Measurements from ENCODE around the gene TSR3.

TSR3 gene

DNA sequence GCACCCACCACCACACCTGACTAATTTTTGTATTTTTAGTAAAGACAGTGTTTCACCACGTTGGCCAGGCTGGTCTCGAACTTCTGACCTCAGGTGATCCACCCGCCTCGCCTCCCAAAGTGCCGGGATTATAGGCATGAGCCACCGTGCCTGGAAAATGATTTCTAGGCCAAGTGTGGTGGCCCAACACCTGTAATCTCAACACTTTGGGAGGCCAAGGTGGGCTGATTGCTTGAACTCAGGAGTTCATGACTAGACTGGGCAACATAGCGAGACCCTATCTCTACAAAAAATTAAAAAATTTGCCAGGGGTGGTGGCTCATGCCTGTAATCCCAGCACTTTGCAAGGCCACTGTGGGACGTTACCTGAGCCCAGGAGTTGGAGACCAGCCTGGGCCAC, 29.3 kb downstream of the TSR3 start:
- TF ChIP-seq, protein P1, sequence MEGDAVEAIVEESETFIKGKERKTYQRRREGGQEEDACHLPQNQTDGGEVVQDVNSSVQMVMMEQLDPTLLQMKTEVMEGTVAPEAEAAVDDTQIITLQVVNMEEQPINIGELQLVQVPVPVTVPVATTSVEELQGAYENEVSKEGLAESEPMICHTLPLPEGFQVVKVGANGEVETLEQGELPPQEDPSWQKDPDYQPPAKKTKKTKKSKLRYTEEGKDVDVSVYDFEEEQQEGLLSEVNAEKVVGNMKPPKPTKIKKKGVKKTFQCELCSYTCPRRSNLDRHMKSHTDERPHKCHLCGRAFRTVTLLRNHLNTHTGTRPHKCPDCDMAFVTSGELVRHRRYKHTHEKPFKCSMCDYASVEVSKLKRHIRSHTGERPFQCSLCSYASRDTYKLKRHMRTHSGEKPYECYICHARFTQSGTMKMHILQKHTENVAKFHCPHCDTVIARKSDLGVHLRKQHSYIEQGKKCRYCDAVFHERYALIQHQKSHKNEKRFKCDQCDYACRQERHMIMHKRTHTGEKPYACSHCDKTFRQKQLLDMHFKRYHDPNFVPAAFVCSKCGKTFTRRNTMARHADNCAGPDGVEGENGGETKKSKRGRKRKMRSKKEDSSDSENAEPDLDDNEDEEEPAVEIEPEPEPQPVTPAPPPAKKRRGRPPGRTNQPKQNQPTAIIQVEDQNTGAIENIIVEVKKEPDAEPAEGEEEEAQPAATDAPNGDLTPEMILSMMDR (IDR thresholded peaks at IDR 0.05): no peak
- H3K4me1 ChIP-seq: no peaks in the 10 kb centered on the region
- no peak overlapping the region for H2AFZ ChIP-seq
- no peak overlapping the region for H3K4me2 ChIP-seq (ENCODE audit: low read length)
- no peak overlapping the region for H3K4me3 ChIP-seq (ENCODE audit: low read depth, low read length)
- no peaks in the 10 kb centered on the region for H3K9me3 ChIP-seq (ENCODE audit: control insufficient read depth, low read length)
- no peak overlapping the region for H3K27ac ChIP-seq
- H3K36me3 ChIP-seq (ENCODE audit: control insufficient read depth, insufficient read depth, low read length): no peaks in the 10 kb centered on the region
- H3K79me2 ChIP-seq: peaks cover 19% of the 10 kb centered on the region
- H3K9ac ChIP-seq: no peak overlapping the region
- no peaks in the 10 kb centered on the region for H3K27me3 ChIP-seq (ENCODE audit: control insufficient read depth, insufficient read depth, low read length)

- Histone ChIP-seq H3K36me3 (ENCODE audit: control insufficient read depth, insufficient read depth, low read length) (no peaks in the 10 kb centered on the region), H3K4me1 (no peaks in the 10 kb centered on the region), H3K4me3 (ENCODE audit: low read depth, low read length) (no peak overlapping the region), H3K27me3 (ENCODE audit: control insufficient read depth, insufficient read depth, low read length) (no peaks in the 10 kb centered on the region), H3K27ac (no peak overlapping the region), H3K9me3 (ENCODE audit: control insufficient read depth, low read length) (no peaks in the 10 kb centered on the region), H3K4me2 (ENCODE audit: low read length) (no peak overlapping the region), H3K9ac (no peak overlapping the region), H2AFZ (no peak overlapping the region), H3K79me2 (peaks cover 22% of the 10 kb centered on the region)
- TF ChIP-seq, protein P1 (IDR thresholded peaks at IDR 0.05): no peak
Observed at GRCh38 chr16:1320658-1321240, 30.9 kb downstream of the TSR3 start.

- Histone ChIP-seq H3K4me3 (ENCODE audit: low read depth, low read length) (no peak overlapping the region), H3K79me2 (peaks cover 29% of the 10 kb centered on the region), H2AFZ (no peak overlapping the region), H3K27ac (no peak overlapping the region), H3K9ac (no peak overlapping the region), H3K4me2 (ENCODE audit: low read length) (no peak overlapping the region), H3K4me1 (no peaks in the 10 kb centered on the region), H3K9me3 (ENCODE audit: control insufficient read depth, low read length) (no peaks in the 10 kb centered on the region), H3K36me3 (ENCODE audit: control insufficient read depth, insufficient read depth, low read length) (no peaks in the 10 kb centered on the region), H3K27me3 (ENCODE audit: control insufficient read depth, insufficient read depth, low read length) (no peaks in the 10 kb centered on the region)
- TF ChIP-seq, protein P1 (IDR thresholded peaks at IDR 0.05): no peak
Observed at GRCh38 chr16:1320097-1320496, 31.6 kb downstream of the TSR3 start.

GRCh38 chr16:1319041-1319440, 32.6 kb downstream of the TSR3 start:
- Histone ChIP-seq H3K27me3 (ENCODE audit: control insufficient read depth, insufficient read depth, low read length) (no peaks in the 10 kb centered on the region), H3K79me2 (peaks cover 39% of the 10 kb centered on the region), H3K36me3 (ENCODE audit: control insufficient read depth, insufficient read depth, low read length) (no peaks in the 10 kb centered on the region)

GRCh38 chr16:1318268-1318545, 33.5 kb downstream of the TSR3 start:
- Histone ChIP-seq H3K4me1 (no peaks in the 10 kb centered on the region), H3K27ac (no peak overlapping the region), H3K4me2 (ENCODE audit: low read length) (no peak overlapping the region), H3K27me3 (ENCODE audit: control insufficient read depth, insufficient read depth, low read length) (no peaks in the 10 kb centered on the region), H3K9me3 (ENCODE audit: control insufficient read depth, low read length) (no peaks in the 10 kb centered on the region), H3K36me3 (ENCODE audit: control insufficient read depth, insufficient read depth, low read length) (no peaks in the 10 kb centered on the region), H2AFZ (no peak overlapping the region), H3K79me2 (peaks cover 48% of the 10 kb centered on the region), H3K9ac (no peak overlapping the region), H3K4me3 (ENCODE audit: low read depth, low read length) (no peak overlapping the region)
- TF ChIP-seq, protein P1 (IDR thresholded peaks at IDR 0.05): no peak

More at GRCh38 chr16:1319041-1319440, 32.6 kb downstream of the TSR3 start:
- Histone ChIP-seq H3K4me3 (ENCODE audit: low read depth, low read length) (no peak overlapping the region), H3K9me3 (ENCODE audit: control insufficient read depth, low read length) (no peaks in the 10 kb centered on the region), H3K4me1 (no peaks in the 10 kb centered on the region), H2AFZ (no peak overlapping the region), H3K9ac (no peak overlapping the region), H3K4me2 (ENCODE audit: low read length) (no peak overlapping the region), H3K27ac (no peak overlapping the region)
- TF ChIP-seq, protein P1 (IDR thresholded peaks at IDR 0.05): no peak

Data from parathyroid adenoma (tissue), 2 donors.